HG02938 (cell line): ENCODE data around the gene CILP2.

Experiments used
- ATAC-seq: cut with Tn5 transposase; IDR thresholded peaks from one replicate; pipeline ENCODE4 v1.9.1; 2021; ENCODE audit warnings: mild to moderate bottlenecking, moderate library complexity; ENCODE audit not compliant: unreplicated experiment

CILP2 gene

GRCh38 chr19:19595171-19595701 lies 57.2 kb downstream of the CILP2 start:
- no peak for ATAC-seq
